GM23338 (cell line): ENCODE results near the gene HSF4. TPM values are rescaled to one million over a fixed set of nuclear protein-coding genes. Genes with fewer than 3 reads are reported as not detected.

ENCODE experiments used
- ATAC-seq: fragments of 200-7000 bp; cut with Tn5 transposase; 3 replicates; pipeline ENCODE4 v1.9.1; 2020
- DNase-seq: peaks from one replicate; pipeline ENCODE4 v3.0.0-alpha.2; 2015; ENCODE audit warnings: low spot score
- H2AFZ ChIP-seq: fragments of 200-600 bp; sonication (generic); 2 replicates; pipeline ENCODE4 v1.8.0; 2016; ENCODE audit warnings: antibody characterized with exemption, mild to moderate bottlenecking, moderate library complexity
- H3F3A ChIP-seq: fragments of 200-600 bp; sonication (generic); replicated peaks from 2 replicates; pipeline ENCODE4 v1.8.0; 2017; ENCODE audit warnings: antibody characterized with exemption, mixed run types, low read depth
- H3K27ac ChIP-seq: fragments of 200-600 bp; sonication (generic); 2 replicates; pipeline ENCODE4 v1.6.1; 2016; ENCODE audit warnings: low read depth
- H3K27me3 ChIP-seq: fragments of 200-600 bp; sonication (generic); 2 replicates; pipeline ENCODE4 v1.8.0; 2016; ENCODE audit warnings: mild to moderate bottlenecking, mixed run types, moderate library complexity; ENCODE audit not compliant: insufficient read depth
- H3K36me3 ChIP-seq: fragments of 200-600 bp; sonication (generic); 2 replicates; pipeline ENCODE4 v1.8.0; 2016; ENCODE audit warnings: mild to moderate bottlenecking; ENCODE audit not compliant: insufficient read depth
- H3K4me1 ChIP-seq: fragments of 200-600 bp; sonication (generic); 2 replicates; pipeline ENCODE4 v1.8.0; 2016; ENCODE audit warnings: mild to moderate bottlenecking, moderate library complexity; ENCODE audit not compliant: insufficient read depth
- H3K4me2 ChIP-seq: fragments of 200-600 bp; sonication (generic); 2 replicates; pipeline ENCODE4 v1.7.1; 2017; ENCODE audit warnings: mixed run types
- H3K4me3 ChIP-seq: fragments of 200-600 bp; sonication (generic); 2 replicates; pipeline ENCODE4 v1.6.1; 2016; ENCODE audit warnings: mixed run types
- H3K79me2 ChIP-seq: fragments of 200-600 bp; sonication (generic); replicated peaks from 2 replicates; pipeline ENCODE4 v1.8.0; 2017; ENCODE audit warnings: mild to moderate bottlenecking; ENCODE audit not compliant: insufficient read depth
- H3K9me2 ChIP-seq: fragments of 200-600 bp; sonication (generic); 2 replicates; pipeline ENCODE4 v1.8.0; 2017; ENCODE audit not compliant: insufficient read depth
- H4K20me1 ChIP-seq: fragments of 200-600 bp; sonication (generic); replicated peaks from 2 replicates; pipeline ENCODE4 v1.8.0; 2017; ENCODE audit warnings: mild to moderate bottlenecking; ENCODE audit not compliant: insufficient read depth
- H3K27ac Mint-ChIP-seq: 2 replicates; pipeline ENCODE4 v1.8.0; 2020; ENCODE audit warnings: inconsistent platforms, mild to moderate bottlenecking, moderate library complexity, mixed read lengths
- H3K27me3 Mint-ChIP-seq: 3 replicates; pipeline ENCODE4 v1.8.0; 2022; ENCODE audit warnings: low read depth, mild to moderate bottlenecking, moderate library complexity, mixed read lengths, inconsistent platforms; ENCODE audit not compliant: insufficient read depth, poor library complexity
- H3K36me3 Mint-ChIP-seq: 3 replicates; pipeline ENCODE4 v1.8.0; 2021; ENCODE audit warnings: low read depth, mild to moderate bottlenecking, inconsistent platforms, moderate library complexity, mixed read lengths
- H3K4me1 Mint-ChIP-seq: 3 replicates; pipeline ENCODE4 v1.8.0; 2020; ENCODE audit warnings: mild to moderate bottlenecking, inconsistent platforms, mixed read lengths
- H3K4me3 Mint-ChIP-seq: 3 replicates; pipeline ENCODE4 v1.8.0; 2021; ENCODE audit warnings: moderate library complexity, mild to moderate bottlenecking, inconsistent platforms, mixed read lengths
- H3K9me3 Mint-ChIP-seq: 3 replicates; pipeline ENCODE4 v1.8.0; 2020; ENCODE audit warnings: moderate library complexity, mild to moderate bottlenecking, inconsistent platforms, mixed read lengths
- EZH2 ChIP-seq: fragments of 200-600 bp; sonication (generic); IDR thresholded peaks from one replicate; pipeline ENCODE4 v1.8.0; 2017; ENCODE audit warnings: antibody characterized with exemption, mild to moderate bottlenecking, low read depth; ENCODE audit not compliant: unreplicated experiment
- NANOG ChIP-seq: IDR thresholded peaks from 2 replicates; pipeline ENCODE4 v1.6.1; 2016; ENCODE audit warnings: antibody characterized with exemption, borderline replicate concordance
- ZNF331 ChIP-seq: fragments of 250-450 bp; sonication (Bioruptor Pico); IDR thresholded peaks from 2 replicates; pipeline ENCODE4 v1.5.0; 2020; ENCODE audit warnings: low read depth, mild to moderate bottlenecking, moderate library complexity
- polyA plus RNA-seq: library from polyadenylated mRNA; unstranded; fragments of >200 nt; fragmentation: Nextera tagmentation; extraction: Ambion mirVana; gene quantifications from 2 replicates; pipeline ENCODE4 v1.2.1, GENCODE V29; 2016
- total RNA-seq: library from RNA; depleted of rRNA; stranded (reverse); fragments of >200 nt; shearing (Covaris generic); gene quantifications from 2 replicates; pipeline ENCODE4 v1.2.3, GENCODE V29; 2014
- TF ChIP-seq, protein P1 (sequence below): IDR thresholded peaks from one replicate; pipeline ENCODE4 v1.6.1; 2018; ENCODE audit warnings: antibody characterized with exemption; ENCODE audit not compliant: unreplicated experiment
- TF ChIP-seq, protein P2 (sequence below), 2 experiments: fragments of 200-600 bp in 1 of 2; sonication (generic) in 1 of 2; conservative IDR thresholded peaks; 2 replicates each; pipeline versions ENCODE4 v1.5.1 to v1.6.1; 2016 to 2017; ENCODE audit warnings: antibody characterized with exemption in 2 of 2, low read depth in 2 of 2, mild to moderate bottlenecking in 2 of 2, moderate library complexity in 1 of 2
- TF ChIP-seq, protein P3 (sequence below): fragments of 250-450 bp; sonication (Bioruptor Pico); IDR thresholded peaks from 2 replicates; pipeline ENCODE4 v1.5.0; 2020; ENCODE audit warnings: mild to moderate bottlenecking, moderate library complexity

Gene HSF4
- total and polyA plus RNA-seq, 2 experiments from 2014 or later, result 0.19 to 1.3 TPM

DNA sequence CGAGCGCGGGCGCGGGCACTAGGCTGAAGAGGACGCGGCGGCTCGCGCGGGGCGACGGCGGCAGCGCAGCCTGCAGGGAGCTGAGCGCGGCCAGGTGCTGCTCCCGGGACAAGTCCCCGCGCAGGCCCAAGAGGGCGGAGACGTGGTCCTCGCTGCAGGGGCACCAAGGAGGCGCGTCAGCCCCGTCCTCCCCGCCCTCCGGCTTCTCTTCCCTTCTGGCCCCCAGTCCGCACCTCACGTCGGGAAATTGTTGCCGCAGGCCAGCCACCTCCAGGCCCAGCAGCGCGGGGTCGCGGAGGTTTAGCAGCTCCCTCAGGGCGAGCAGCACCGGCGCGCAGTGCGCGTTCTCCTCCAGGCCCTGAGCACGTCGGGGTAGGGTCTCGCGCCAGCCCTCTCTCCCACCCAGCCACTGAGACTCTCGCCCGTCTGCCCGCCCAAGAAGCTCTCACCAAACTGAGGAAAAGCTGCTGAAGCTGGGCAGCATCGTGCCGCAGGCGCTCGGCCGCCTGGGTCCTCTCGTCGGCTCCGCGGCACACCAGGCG is 20.0 kb downstream of the HSF4 start:
- Mint-ChIP-seq H3K4me3 (peak overlapping the region; percentile 84), H3K4me1 (peaks cover 12% of the 10 kb centered on the region), H3K27me3 (peaks cover 30% of the 10 kb centered on the region), H3K36me3 (no peaks in the 10 kb centered on the region), H3K9me3 (no peaks in the 10 kb centered on the region; the same call in 2 of the 3 replicates), H3K27ac (no peak overlapping the region)
- H3K27me3 ChIP-seq, result peaks cover 28% of the 10 kb centered on the region
- no peaks in the 10 kb centered on the region for H3K36me3 ChIP-seq
- peak overlapping the region; percentile 97 for H3K4me2 ChIP-seq
- TF ChIP-seq EZH2 (peak; percentile 18), NANOG (no peak)
- H3K79me2 ChIP-seq, result peaks cover 10% of the 10 kb centered on the region
- ATAC-seq (peak; percentile 21), DNase-seq (no peak)
- H3K4me1 ChIP-seq, result peaks cover 14% of the 10 kb centered on the region
- H4K20me1 ChIP-seq, result no peaks in the 10 kb centered on the region
- H3K27ac ChIP-seq, result no peak overlapping the region
- peak overlapping the region; percentile 94 for H2AFZ ChIP-seq
- H3K9me2 ChIP-seq, result no peaks in the 10 kb centered on the region
- H3K4me3 ChIP-seq, result peak overlapping the region; percentile 63
- 0 out of 2 replicates have a peak, but pooled peaks cover 3% of the 10 kb centered on the region for H3F3A ChIP-seq

DNA sequence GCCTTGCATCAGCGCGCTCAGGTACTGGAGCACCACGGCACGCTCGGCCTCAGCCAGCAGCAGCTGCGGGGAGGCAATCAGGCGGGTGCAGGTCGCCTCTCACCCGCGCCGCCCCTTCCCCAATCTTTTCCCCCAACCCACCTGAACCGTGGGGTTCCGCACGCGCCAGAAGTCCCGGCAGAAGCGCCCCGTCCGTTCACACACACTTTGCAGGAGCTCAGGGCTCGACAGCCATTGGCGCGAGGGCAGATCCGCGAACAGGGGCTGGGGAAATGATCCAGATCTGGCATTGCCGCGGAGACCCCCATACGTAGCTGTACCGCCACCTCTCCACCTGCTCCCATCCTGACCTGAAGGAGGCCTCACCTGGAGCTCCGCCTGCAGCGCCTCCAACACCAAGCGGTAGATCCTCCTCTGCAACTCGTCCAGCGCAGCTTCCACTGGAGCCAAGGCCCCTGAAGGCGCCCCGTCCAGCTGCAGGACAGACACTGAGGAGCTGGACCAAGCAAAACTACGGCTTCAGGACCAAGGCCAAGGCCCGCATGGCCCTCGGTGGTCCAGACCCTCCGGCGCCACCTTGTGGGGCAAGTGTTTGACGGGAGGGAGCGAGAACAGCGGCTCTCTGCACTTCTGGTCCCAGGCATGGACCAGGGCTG is 20.6 kb downstream of the HSF4 start:
- H3F3A ChIP-seq, result 0 out of 2 replicates have a peak, but pooled peaks cover 3% of the 10 kb centered on the region
- Mint-ChIP-seq H3K4me1 (peaks cover 12% of the 10 kb centered on the region), H3K4me3 (peak overlapping the region; percentile 84), H3K36me3 (no peaks in the 10 kb centered on the region), H3K27ac (peak overlapping the region; percentile 42; the same call in 1 of the 2 replicates), H3K9me3 (no peaks in the 10 kb centered on the region; the same call in 2 of the 3 replicates), H3K27me3 (peaks cover 30% of the 10 kb centered on the region)
- DNase-seq, result peak; percentile 98
- no peaks in the 10 kb centered on the region for H3K9me2 ChIP-seq
- H3K27ac ChIP-seq, result no peak overlapping the region
- ATAC-seq, result peak; percentile 67
- peaks cover 10% of the 10 kb centered on the region for H3K79me2 ChIP-seq
- peak overlapping the region; percentile 63 for H3K4me3 ChIP-seq
- peaks cover 28% of the 10 kb centered on the region for H3K27me3 ChIP-seq
- H3K4me2 ChIP-seq, result peak overlapping the region; percentile 97
- H2AFZ ChIP-seq, result peak overlapping the region; percentile 94
- no peaks in the 10 kb centered on the region for H4K20me1 ChIP-seq
- TF ChIP-seq, protein P1, sequence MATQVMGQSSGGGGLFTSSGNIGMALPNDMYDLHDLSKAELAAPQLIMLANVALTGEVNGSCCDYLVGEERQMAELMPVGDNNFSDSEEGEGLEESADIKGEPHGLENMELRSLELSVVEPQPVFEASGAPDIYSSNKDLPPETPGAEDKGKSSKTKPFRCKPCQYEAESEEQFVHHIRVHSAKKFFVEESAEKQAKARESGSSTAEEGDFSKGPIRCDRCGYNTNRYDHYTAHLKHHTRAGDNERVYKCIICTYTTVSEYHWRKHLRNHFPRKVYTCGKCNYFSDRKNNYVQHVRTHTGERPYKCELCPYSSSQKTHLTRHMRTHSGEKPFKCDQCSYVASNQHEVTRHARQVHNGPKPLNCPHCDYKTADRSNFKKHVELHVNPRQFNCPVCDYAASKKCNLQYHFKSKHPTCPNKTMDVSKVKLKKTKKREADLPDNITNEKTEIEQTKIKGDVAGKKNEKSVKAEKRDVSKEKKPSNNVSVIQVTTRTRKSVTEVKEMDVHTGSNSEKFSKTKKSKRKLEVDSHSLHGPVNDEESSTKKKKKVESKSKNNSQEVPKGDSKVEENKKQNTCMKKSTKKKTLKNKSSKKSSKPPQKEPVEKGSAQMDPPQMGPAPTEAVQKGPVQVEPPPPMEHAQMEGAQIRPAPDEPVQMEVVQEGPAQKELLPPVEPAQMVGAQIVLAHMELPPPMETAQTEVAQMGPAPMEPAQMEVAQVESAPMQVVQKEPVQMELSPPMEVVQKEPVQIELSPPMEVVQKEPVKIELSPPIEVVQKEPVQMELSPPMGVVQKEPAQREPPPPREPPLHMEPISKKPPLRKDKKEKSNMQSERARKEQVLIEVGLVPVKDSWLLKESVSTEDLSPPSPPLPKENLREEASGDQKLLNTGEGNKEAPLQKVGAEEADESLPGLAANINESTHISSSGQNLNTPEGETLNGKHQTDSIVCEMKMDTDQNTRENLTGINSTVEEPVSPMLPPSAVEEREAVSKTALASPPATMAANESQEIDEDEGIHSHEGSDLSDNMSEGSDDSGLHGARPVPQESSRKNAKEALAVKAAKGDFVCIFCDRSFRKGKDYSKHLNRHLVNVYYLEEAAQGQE, result peak; percentile 97
- TF ChIP-seq ZNF331 (CRISPR knock-in tag), result 0 out of 2 replicates have a peak, but pooled peaks have one; percentile 12
- TF ChIP-seq, protein P2, sequence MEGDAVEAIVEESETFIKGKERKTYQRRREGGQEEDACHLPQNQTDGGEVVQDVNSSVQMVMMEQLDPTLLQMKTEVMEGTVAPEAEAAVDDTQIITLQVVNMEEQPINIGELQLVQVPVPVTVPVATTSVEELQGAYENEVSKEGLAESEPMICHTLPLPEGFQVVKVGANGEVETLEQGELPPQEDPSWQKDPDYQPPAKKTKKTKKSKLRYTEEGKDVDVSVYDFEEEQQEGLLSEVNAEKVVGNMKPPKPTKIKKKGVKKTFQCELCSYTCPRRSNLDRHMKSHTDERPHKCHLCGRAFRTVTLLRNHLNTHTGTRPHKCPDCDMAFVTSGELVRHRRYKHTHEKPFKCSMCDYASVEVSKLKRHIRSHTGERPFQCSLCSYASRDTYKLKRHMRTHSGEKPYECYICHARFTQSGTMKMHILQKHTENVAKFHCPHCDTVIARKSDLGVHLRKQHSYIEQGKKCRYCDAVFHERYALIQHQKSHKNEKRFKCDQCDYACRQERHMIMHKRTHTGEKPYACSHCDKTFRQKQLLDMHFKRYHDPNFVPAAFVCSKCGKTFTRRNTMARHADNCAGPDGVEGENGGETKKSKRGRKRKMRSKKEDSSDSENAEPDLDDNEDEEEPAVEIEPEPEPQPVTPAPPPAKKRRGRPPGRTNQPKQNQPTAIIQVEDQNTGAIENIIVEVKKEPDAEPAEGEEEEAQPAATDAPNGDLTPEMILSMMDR (conservative IDR thresholded peaks at IDR 0.05; ENCODE audit: low read depth in 2 of 2), result peak; percentile 68 to 92
- TF ChIP-seq, protein P3, sequence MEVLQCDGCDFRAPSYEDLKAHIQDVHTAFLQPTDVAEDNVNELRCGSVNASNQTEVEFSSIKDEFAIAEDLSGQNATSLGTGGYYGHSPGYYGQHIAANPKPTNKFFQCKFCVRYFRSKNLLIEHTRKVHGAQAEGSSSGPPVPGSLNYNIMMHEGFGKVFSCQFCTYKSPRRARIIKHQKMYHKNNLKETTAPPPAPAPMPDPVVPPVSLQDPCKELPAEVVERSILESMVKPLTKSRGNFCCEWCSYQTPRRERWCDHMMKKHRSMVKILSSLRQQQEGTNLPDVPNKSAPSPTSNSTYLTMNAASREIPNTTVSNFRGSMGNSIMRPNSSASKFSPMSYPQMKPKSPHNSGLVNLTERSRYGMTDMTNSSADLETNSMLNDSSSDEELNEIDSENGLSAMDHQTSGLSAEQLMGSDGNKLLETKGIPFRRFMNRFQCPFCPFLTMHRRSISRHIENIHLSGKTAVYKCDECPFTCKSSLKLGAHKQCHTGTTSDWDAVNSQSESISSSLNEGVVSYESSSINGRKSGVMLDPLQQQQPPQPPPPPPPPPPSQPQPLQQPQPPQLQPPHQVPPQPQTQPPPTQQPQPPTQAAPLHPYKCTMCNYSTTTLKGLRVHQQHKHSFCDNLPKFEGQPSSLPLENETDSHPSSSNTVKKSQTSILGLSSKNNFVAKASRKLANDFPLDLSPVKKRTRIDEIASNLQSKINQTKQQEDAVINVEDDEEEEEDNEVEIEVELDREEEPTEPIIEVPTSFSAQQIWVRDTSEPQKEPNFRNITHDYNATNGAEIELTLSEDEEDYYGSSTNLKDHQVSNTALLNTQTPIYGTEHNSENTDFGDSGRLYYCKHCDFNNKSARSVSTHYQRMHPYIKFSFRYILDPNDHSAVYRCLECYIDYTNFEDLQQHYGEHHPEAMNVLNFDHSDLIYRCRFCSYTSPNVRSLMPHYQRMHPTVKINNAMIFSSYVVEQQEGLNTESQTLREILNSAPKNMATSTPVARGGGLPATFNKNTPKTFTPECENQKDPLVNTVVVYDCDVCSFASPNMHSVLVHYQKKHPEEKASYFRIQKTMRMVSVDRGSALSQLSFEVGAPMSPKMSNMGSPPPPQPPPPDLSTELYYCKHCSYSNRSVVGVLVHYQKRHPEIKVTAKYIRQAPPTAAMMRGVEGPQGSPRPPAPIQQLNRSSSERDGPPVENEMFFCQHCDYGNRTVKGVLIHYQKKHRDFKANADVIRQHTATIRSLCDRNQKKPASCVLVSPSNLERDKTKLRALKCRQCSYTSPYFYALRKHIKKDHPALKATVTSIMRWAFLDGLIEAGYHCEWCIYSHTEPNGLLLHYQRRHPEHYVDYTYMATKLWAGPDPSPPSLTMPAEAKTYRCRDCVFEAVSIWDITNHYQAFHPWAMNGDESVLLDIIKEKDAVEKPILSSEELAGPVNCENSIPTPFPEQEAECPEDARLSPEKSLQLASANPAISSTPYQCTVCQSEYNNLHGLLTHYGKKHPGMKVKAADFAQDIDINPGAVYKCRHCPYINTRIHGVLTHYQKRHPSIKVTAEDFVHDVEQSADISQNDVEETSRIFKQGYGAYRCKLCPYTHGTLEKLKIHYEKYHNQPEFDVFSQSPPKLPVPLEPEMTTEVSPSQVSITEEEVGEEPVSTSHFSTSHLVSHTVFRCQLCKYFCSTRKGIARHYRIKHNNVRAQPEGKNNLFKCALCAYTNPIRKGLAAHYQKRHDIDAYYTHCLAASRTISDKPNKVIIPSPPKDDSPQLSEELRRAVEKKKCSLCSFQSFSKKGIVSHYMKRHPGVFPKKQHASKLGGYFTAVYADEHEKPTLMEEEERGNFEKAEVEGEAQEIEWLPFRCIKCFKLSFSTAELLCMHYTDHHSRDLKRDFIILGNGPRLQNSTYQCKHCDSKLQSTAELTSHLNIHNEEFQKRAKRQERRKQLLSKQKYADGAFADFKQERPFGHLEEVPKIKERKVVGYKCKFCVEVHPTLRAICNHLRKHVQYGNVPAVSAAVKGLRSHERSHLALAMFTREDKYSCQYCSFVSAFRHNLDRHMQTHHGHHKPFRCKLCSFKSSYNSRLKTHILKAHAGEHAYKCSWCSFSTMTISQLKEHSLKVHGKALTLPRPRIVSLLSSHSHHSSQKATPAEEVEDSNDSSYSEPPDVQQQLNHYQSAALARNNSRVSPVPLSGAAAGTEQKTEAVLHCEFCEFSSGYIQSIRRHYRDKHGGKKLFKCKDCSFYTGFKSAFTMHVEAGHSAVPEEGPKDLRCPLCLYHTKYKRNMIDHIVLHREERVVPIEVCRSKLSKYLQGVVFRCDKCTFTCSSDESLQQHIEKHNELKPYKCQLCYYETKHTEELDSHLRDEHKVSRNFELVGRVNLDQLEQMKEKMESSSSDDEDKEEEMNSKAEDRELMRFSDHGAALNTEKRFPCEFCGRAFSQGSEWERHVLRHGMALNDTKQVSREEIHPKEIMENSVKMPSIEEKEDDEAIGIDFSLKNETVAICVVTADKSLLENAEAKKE (CRISPR knock-in tag), result no peak
- H3K4me1 ChIP-seq, result peaks cover 14% of the 10 kb centered on the region
- H3K36me3 ChIP-seq, result no peaks in the 10 kb centered on the region
